Endothelial cell of umbilical vein (primary cell): ENCODE data around the gene BUB1B. TPM values are rescaled to one million over a fixed set of nuclear protein-coding genes. Genes with fewer than 3 reads are reported as not detected.

ENCODE experiments used
- BruUV-seq: library from RNA; stranded (reverse); fragments of 400-500 nt; replicated peaks from 2 replicates; lab custom pipeline; 2021; lab: Mats Ljungman, UMichigan
- CTCF ChIA-PET: fragments of 300-600, 350-600 bp; sonication (Branson Sonifier 250); formaldehyde crosslinking; loops from one replicate; lab custom pipeline; 2021; ENCODE audit warnings: antibody characterized with exemption, inconsistent platforms; lab: Charles Lee
- POLR2A ChIA-PET: fragments of 300-600, 350-600 bp; sonication (Branson Sonifier 250); formaldehyde crosslinking; loops from one replicate; lab custom pipeline; 2021; ENCODE audit warnings: antibody characterized with exemption, inconsistent platforms; lab: Charles Lee
- DNase-seq: peaks from one replicate; pipeline ENCODE4 v3.0.0-alpha.2; 2011; ENCODE audit warnings: low read depth, low spot score
- FAIRE-seq: peaks from 2 replicates; lab custom pipeline; 2011; peaks lifted over from hg19 to GRCh38; lab: Jason Lieb, UNC
- H2AFZ ChIP-seq: 2 replicates; pipeline ENCODE4 v1.6.0; 2012; ENCODE audit warnings: low read depth, low read length, control low read depth, inconsistent platforms
- H3K27ac ChIP-seq: 2 replicates; pipeline ENCODE4 v1.5.1; 2011; ENCODE audit warnings: low read depth, mild to moderate bottlenecking, control low read depth, low read length, moderate library complexity; ENCODE audit not compliant: insufficient read depth
- H3K27me3 ChIP-seq, 2 experiments: 2 replicates each; pipeline versions ENCODE4 v1.6.0 to v1.6.1; 2011; ENCODE audit warnings: low read length in 2 of 2, mixed read lengths in 1 of 2; ENCODE audit not compliant: control insufficient read depth in 2 of 2, insufficient read depth in 2 of 2
- H3K36me3 ChIP-seq, 2 experiments: 2 replicates in 1 of 2; 3 replicates in 1 of 2; pipeline ENCODE4 v1.5.1; 2011; ENCODE audit warnings: low read length in 2 of 2, mild to moderate bottlenecking in 1 of 2, moderate library complexity in 1 of 2; ENCODE audit not compliant: control insufficient read depth in 2 of 2, insufficient read depth in 2 of 2; ENCODE audit errors: extremely low read depth in 1 of 2
- H3K4me1 ChIP-seq: 3 replicates; pipeline ENCODE4 v1.5.1; 2011; ENCODE audit warnings: mild to moderate bottlenecking, low read length; ENCODE audit not compliant: control insufficient read depth, insufficient read depth; ENCODE audit errors: extremely low read depth
- H3K4me2 ChIP-seq: 2 replicates; pipeline ENCODE4 v1.6.1; 2011; ENCODE audit warnings: low read length, control low read depth, mixed read lengths; ENCODE audit not compliant: insufficient read depth
- H3K4me3 ChIP-seq, 3 experiments: fragments of 200-600 bp in 1 of 3; sonication (generic), shearing (Covaris generic) in 1 of 3; replicated peaks in 1 of 3; 2 replicates each; pipeline ENCODE4 v1.5.1; 2011 to 2016; ENCODE audit warnings: control low read depth in 3 of 3, low read length in 3 of 3, mild to moderate bottlenecking in 2 of 3, inconsistent platforms in 1 of 3, low read depth in 1 of 3, moderate library complexity in 1 of 3; ENCODE audit not compliant: insufficient read depth in 1 of 3
- H3K79me2 ChIP-seq: 2 replicates; pipeline ENCODE4 v1.6.0; 2012; ENCODE audit warnings: low read length, inconsistent platforms; ENCODE audit not compliant: control insufficient read depth, insufficient read depth
- H3K9ac ChIP-seq: replicated peaks from 2 replicates; pipeline ENCODE3; 2011; ENCODE audit warnings: low read length, control low read depth; ENCODE audit not compliant: insufficient read depth; ENCODE audit errors: extremely low read depth
- H3K9me1 ChIP-seq: replicated peaks from 3 replicates; pipeline ENCODE4 v1.6.0; 2011; ENCODE audit warnings: mild to moderate bottlenecking, low read length; ENCODE audit not compliant: control insufficient read depth, insufficient read depth; ENCODE audit errors: extremely low read depth
- H3K9me3 ChIP-seq: replicated peaks from 2 replicates; pipeline ENCODE4 v1.5.1; 2012; ENCODE audit warnings: low read length, inconsistent platforms; ENCODE audit not compliant: control insufficient read depth, insufficient read depth
- H4K20me1 ChIP-seq: replicated peaks from 2 replicates; pipeline ENCODE3; 2011; ENCODE audit warnings: mild to moderate bottlenecking, low read length; ENCODE audit not compliant: control insufficient read depth, insufficient read depth; ENCODE audit errors: extremely low read depth
- CTCF ChIP-seq, 2 donors: IDR thresholded peaks; 1 replicate in 1 of 2; 2 replicates in 1 of 2; pipeline ENCODE4 v1.5.1; 2011; ENCODE audit warnings: low read length in 2 of 2, mild to moderate bottlenecking in 2 of 2, moderate library complexity in 2 of 2, control low read depth in 1 of 2, inconsistent platforms in 1 of 2, low read depth in 1 of 2; ENCODE audit not compliant: insufficient read depth in 1 of 2; ENCODE audit errors: extremely low read depth in 1 of 2
- EZH2 ChIP-seq: IDR thresholded peaks from 2 replicates; pipeline ENCODE4 v1.6.1; 2012; ENCODE audit warnings: borderline replicate concordance, low read depth, mild to moderate bottlenecking, moderate library complexity, low read length, inconsistent platforms; ENCODE audit not compliant: severe bottlenecking
- FOS ChIP-seq: IDR thresholded peaks from 2 replicates; pipeline ENCODE4 v1.6.1; 2011; ENCODE audit warnings: mild to moderate bottlenecking, low read length, moderate library complexity, borderline replicate concordance; ENCODE audit not compliant: insufficient read depth
- GATA2 ChIP-seq: IDR thresholded peaks from 2 replicates; pipeline ENCODE4 v1.7.0; 2011; ENCODE audit warnings: low read depth, mild to moderate bottlenecking, moderate library complexity, mixed read lengths, low read length; ENCODE audit not compliant: insufficient read length, insufficient read depth
- JUN ChIP-seq: IDR thresholded peaks from 2 replicates; pipeline ENCODE4 v1.6.1; 2011; ENCODE audit warnings: borderline replicate concordance, low read depth; ENCODE audit not compliant: insufficient read length, insufficient read depth
- MAX ChIP-seq: IDR thresholded peaks from 2 replicates; pipeline ENCODE4 v1.6.1; 2011; ENCODE audit not compliant: insufficient read depth, insufficient read length
- MYC ChIP-seq: IDR thresholded peaks from one replicate; pipeline ENCODE4 v1.6.1; 2011; ENCODE audit warnings: mild to moderate bottlenecking, low read depth, low read length
- POLR2A ChIP-seq: IDR thresholded peaks from 2 replicates; pipeline ENCODE4 v1.6.1; 2012; ENCODE audit warnings: low read depth, mild to moderate bottlenecking, control low read depth, low read length
- POLR2AphosphoS5 ChIP-seq: IDR thresholded peaks from 2 replicates; pipeline ENCODE4 v1.6.1; 2012; ENCODE audit warnings: low read depth, mild to moderate bottlenecking, control low read depth, low read length, moderate library complexity; ENCODE audit not compliant: insufficient read depth
- dilution Hi-C: fragments of 300-500 bp; cut with MboI; formaldehyde crosslinking; loops from one replicate; pipeline ENCODE4 v1.15.0; 2019; ENCODE audit warnings: low sequenced_read_pairs; ENCODE audit not compliant: extremely low pct_ligation_motif_present
- intact Hi-C: fragments of 100-400 bp; cut with micrococcal nuclease; formaldehyde crosslinking; loops from one replicate; pipeline ENCODE4 v1.10.0; 2022
- polyA plus RNA-seq, 4 experiments: library from polyadenylated mRNA; depleted of rRNA in 3 of 4; stranded (reverse) in 3 of 4; unstranded in 1 of 4; fragments of >200 nt; gene quantifications; 2 replicates each; pipeline versions ENCODE4 v1.2.1 to v1.2.3, GENCODE V29; 2011 to 2012; ENCODE audit warnings: missing spikeins in 1 of 4
- total RNA-seq: library from RNA; stranded (reverse); gene quantifications from 2 replicates; pipeline ENCODE4 v1.2.3, GENCODE V29; 2021

The BUB1B gene
- total and polyA plus RNA-seq, 2 donors (not counting 3 experiments of a cell fraction or from before 2014, with no cell fraction given) = 12.2 to 69.8 TPM

- H2AFZ ChIP-seq = no peak overlapping the region
- H3K27ac ChIP-seq = no peak overlapping the region
- intact Hi-C loops (no loop called here), dilution Hi-C loops (no loop called here)
- H3K9me1 ChIP-seq = no peaks in the 10 kb centered on the region
- DNase-seq (no peak), FAIRE-seq (no peak)
- ChIA-PET POLR2A (no interaction called here), CTCF (interaction anchor here (1.5 kb wide), 1 partner anchor 45 kb away, joined by 4 read pairs; no protein-coding TSS in a partner anchor)
- H3K79me2 ChIP-seq = no peaks in the 10 kb centered on the region
- no peak overlapping the region for H3K4me2 ChIP-seq
- H3K4me3 ChIP-seq = no peak overlapping the region
- H4K20me1 ChIP-seq = no peaks in the 10 kb centered on the region
- H3K27me3 ChIP-seq = peaks cover 4 to 7% of the 10 kb centered on the region in 2 experiments
- TF ChIP-seq JUN (no peak), EZH2 (no peak), POLR2AphosphoS5 (no peak), MYC (no peak), POLR2A (no peak), MAX (no peak), CTCF (IDR thresholded peaks at IDR 0.05; ENCODE audit: extremely low read depth in 1 of 2, insufficient read depth in 1 of 2, low read depth in 1 of 2, low read length in 2 of 2) (no peak), GATA2 (no peak), FOS (no peak)
- no peak overlapping the region for H3K9ac ChIP-seq
- H3K9me3 ChIP-seq = no peaks in the 10 kb centered on the region
- no peaks in the 10 kb centered on the region for H3K36me3 ChIP-seq
- BruUV-seq = no TSS peak
- peaks cover 3% of the 10 kb centered on the region for H3K4me1 ChIP-seq
These were observed 73.1 kb downstream of the BUB1B start for GRCh38 chr15:40233727-40234577.
